Dendritic cell treated with granulocyte-macrophage colony-stimulating factor and Interleukin-4, amounts not matched to agents 40 ng/mL and 50 ng/mL, for 4 days (primary cell): ENCODE data around the gene EML3.
"Not testable (repeated sequence)": the region's sequence is repeated elsewhere in the genome, so short reads cannot be mapped to it uniquely, and the experiment has no call there.

Experiments used
- H3K27ac Mint-ChIP-seq: one replicate; pipeline ENCODE4 v1.8.0; 2022; ENCODE audit warnings: mild to moderate bottlenecking, mixed read lengths
- H3K27me3 Mint-ChIP-seq: one replicate; pipeline ENCODE4 v1.8.0; 2022; ENCODE audit warnings: mild to moderate bottlenecking, mixed read lengths
- H3K36me3 Mint-ChIP-seq: one replicate; pipeline ENCODE4 v1.8.0; 2022; ENCODE audit warnings: low read depth, mixed read lengths
- H3K4me1 Mint-ChIP-seq: one replicate; pipeline ENCODE4 v1.8.0; 2022; ENCODE audit warnings: low read depth, mixed read lengths
- H3K4me3 Mint-ChIP-seq: one replicate; pipeline ENCODE4 v1.8.0; 2022; ENCODE audit warnings: mild to moderate bottlenecking, moderate library complexity, mixed read lengths
- H3K9me3 Mint-ChIP-seq: one replicate; pipeline ENCODE4 v1.8.0; 2022; ENCODE audit warnings: mixed read lengths
- intact Hi-C: fragments of 100-400 bp; cut with micrococcal nuclease; formaldehyde crosslinking; loops from one replicate; pipeline ENCODE4 v1.15.0; 2022

The EML3 gene, protein sequence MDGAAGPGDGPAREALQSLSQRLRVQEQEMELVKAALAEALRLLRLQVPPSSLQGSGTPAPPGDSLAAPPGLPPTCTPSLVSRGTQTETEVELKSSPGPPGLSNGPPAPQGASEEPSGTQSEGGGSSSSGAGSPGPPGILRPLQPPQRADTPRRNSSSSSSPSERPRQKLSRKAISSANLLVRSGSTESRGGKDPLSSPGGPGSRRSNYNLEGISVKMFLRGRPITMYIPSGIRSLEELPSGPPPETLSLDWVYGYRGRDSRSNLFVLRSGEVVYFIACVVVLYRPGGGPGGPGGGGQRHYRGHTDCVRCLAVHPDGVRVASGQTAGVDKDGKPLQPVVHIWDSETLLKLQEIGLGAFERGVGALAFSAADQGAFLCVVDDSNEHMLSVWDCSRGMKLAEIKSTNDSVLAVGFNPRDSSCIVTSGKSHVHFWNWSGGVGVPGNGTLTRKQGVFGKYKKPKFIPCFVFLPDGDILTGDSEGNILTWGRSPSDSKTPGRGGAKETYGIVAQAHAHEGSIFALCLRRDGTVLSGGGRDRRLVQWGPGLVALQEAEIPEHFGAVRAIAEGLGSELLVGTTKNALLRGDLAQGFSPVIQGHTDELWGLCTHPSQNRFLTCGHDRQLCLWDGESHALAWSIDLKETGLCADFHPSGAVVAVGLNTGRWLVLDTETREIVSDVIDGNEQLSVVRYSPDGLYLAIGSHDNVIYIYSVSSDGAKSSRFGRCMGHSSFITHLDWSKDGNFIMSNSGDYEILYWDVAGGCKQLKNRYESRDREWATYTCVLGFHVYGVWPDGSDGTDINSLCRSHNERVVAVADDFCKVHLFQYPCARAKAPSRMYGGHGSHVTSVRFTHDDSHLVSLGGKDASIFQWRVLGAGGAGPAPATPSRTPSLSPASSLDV

DNA sequence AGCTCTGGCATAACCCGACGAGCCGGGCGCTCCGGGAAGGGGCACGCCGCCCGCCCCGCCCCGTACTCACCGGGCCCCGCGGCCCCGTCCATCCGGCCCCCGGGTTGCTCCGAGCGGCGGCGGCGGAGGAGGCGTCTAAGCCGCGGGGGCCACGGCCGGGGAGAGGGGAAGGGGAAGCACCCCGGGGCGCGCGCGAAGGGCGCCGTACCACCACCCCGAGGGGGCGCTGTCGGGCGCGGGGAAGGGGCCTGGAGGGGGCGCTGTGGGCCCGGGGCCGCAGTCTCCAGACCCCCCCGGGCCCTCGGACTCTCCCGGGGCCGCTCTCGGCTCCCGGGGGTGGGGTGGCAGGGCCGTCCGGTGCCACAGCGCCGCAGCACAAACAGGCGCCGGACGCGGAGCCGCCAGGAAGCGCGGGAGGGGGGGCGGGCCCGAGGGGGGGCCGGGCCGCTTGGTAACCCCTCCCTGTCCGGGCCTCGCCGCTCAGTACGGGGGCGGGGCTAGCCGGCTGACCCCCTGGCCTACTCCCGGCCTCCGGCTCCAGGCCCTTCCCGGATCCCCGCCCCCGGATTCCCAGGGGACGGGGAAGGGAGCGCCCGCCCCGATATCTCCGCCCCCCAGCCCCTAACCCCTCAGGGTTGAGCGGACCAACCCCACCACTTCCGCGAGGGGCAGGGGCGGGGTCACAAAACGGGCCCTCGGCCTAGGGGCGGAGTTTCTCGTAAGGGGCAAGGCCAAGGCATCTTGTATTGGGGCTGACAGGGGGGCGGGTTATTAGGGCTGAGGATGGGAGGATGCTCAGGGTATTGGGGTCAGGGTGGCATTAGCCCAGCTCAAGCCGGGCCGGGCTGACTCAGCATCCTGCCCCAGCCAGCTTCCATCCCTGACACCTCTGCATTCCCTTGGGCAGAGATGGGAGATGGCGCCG is at the start of gene EML3, which contains the start of gene ROM1:
EML3 (minus strand) TSS at position 410 of the 925 bp plus-strand sequence; CDS start at position 92, 318 bp downstream.
ROM1 (plus strand) TSS at position 892 of the 925 bp plus-strand sequence; CDS start at position 917, 25 bp downstream.
- peak within 1 kb of the TSS; percentile 91 for H3K27ac Mint-ChIP-seq
- H3K36me3 Mint-ChIP-seq, result peaks cover 79% of the 10 kb centered on the region
- peak within 1 kb of the TSS; percentile 100 for H3K4me3 Mint-ChIP-seq
- intact Hi-C loops, result no loop called here
- peaks cover 56% of the 10 kb centered on the region for H3K4me1 Mint-ChIP-seq
- no peaks in the 10 kb centered on the region for H3K9me3 Mint-ChIP-seq
- no peaks in the 10 kb centered on the region for H3K27me3 Mint-ChIP-seq

GRCh38 chr11:62656796-62657429 is 44.3 kb upstream of the EML3 start:
- H3K27ac Mint-ChIP-seq, result no peak overlapping the region
- no peak overlapping the region for H3K4me3 Mint-ChIP-seq
- no peaks in the 10 kb centered on the region for H3K9me3 Mint-ChIP-seq
- H3K4me1 Mint-ChIP-seq, result peaks cover 13% of the 10 kb centered on the region
- intact Hi-C loops, result no loop called here
- peaks cover 8% of the 10 kb centered on the region for H3K36me3 Mint-ChIP-seq
- H3K27me3 Mint-ChIP-seq, result no peaks in the 10 kb centered on the region

DNA sequence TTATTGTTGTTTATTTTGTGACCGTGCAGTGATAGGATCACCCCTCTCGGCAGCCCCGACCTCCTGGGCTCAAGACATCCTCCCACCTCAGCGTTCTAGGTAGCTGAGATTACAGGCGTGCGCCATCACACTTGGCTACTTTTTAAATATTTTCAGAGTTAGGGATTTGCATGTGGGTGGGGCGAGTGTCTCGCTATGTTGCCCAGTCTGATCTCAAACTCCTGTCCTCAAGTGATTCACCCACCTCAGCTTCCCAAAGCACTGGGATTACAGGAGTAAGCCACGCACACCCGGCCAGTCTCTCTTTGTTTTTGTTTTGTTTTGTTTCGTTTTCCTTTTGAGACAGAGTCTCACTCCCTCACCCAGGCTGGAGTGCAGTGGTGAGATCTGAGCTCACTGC is 41.7 kb upstream of the EML3 start:
- no peaks in the 10 kb centered on the region for H3K27me3 Mint-ChIP-seq
- H3K27ac Mint-ChIP-seq, result peak overlapping the region; percentile 93
- H3K4me1 Mint-ChIP-seq, result peaks cover 18% of the 10 kb centered on the region
- H3K9me3 Mint-ChIP-seq, result no peaks in the 10 kb centered on the region
- H3K4me3 Mint-ChIP-seq, result peak overlapping the region; percentile 21
- intact Hi-C loops, result no loop called here
- peaks cover 24% of the 10 kb centered on the region for H3K36me3 Mint-ChIP-seq

GRCh38 chr11:62652161-62653006 is 39.8 kb upstream of the EML3 start:
- Mint-ChIP-seq H3K27me3 (no peaks in the 10 kb centered on the region), H3K9me3 (no peaks in the 10 kb centered on the region), H3K36me3 (peaks cover 43% of the 10 kb centered on the region), H3K27ac (peak overlapping the region; percentile 93), H3K4me3 (peak overlapping the region; percentile 96), H3K4me1 (peaks cover 26% of the 10 kb centered on the region)
- intact Hi-C loops, result loop anchor here (1.0 kb wide), 1 partner anchor 27 kb away; the partner anchor contains the start of gene UBXN1

DNA sequence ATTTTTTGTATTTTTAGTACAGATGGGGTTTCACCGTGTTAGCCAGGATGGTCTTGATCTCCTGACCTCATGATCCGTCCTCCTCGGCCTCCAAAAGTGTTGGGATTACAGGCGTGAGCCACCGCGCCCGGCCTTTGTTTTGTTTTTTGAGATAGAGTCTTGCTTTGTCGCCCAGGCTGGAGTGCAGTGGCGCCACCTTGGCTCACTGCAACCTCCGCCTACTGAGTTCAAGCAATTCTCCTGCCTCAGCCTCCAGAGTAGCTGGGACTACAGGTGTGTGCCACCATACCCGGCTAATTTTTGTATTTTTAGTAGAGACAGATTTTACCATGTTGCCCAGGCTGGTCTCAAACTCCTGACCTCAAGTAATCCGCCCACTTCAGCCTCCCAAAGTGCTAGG is 37.7 kb upstream of the EML3 start:
- intact Hi-C loops, H3K27me3 Mint-ChIP-seq, H3K9me3 Mint-ChIP-seq, H3K4me3 Mint-ChIP-seq: not testable (repeated sequence)
- Mint-ChIP-seq H3K27ac (peak overlapping the region; percentile 43), H3K36me3 (peaks cover 53% of the 10 kb centered on the region), H3K4me1 (peaks cover 41% of the 10 kb centered on the region)

DNA sequence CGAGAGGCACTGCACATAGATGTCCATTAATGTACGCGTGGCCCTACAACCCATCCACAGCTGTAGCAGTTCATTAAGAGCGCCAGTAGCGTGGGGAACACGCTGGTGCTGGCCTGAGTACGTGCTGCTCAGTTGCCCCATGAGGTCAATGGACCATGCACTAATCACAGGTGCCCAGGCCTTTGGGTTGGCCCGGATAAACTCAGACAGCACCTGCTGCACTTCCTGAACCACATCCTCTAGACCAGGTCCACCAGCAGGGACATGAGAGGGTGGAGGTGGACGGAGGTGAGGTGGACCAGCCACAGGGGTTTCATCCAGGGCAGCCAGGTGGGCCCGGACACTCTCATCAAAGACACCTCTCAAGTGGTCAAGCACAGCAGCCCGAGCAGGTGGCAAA is 36.9 kb upstream of the EML3 start:
- Mint-ChIP-seq H3K36me3 (peaks cover 56% of the 10 kb centered on the region), H3K9me3 (no peaks in the 10 kb centered on the region), H3K27me3 (no peaks in the 10 kb centered on the region), H3K27ac (no peak overlapping the region), H3K4me1 (peaks cover 48% of the 10 kb centered on the region), H3K4me3 (no peak overlapping the region)
- intact Hi-C loops, result no loop called here

DNA sequence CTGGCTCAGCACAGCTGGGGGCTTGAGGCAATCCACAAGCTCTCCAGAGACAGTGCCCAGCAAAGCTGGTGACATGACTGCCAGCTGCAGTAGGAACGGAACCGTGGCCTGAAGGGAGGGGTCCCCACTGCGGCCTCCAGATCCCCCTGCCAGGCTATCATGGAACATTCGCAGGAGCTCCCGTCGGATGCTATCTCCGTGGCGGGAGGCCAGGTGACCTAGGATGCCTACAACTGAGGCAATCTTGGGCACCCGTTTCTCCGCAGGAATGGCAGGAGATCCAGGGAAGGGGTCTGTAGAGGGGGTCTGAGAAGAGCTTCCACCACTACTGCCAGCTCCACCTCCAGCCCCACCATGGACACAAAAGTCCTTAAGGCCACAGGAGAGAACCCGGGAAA is 36.4 kb upstream of the EML3 start:
- H3K36me3 Mint-ChIP-seq, result peaks cover 61% of the 10 kb centered on the region
- no peak overlapping the region for H3K27ac Mint-ChIP-seq
- H3K4me1 Mint-ChIP-seq, result peaks cover 52% of the 10 kb centered on the region
- intact Hi-C loops, result no loop called here
- no peaks in the 10 kb centered on the region for H3K9me3 Mint-ChIP-seq
- no peak overlapping the region for H3K4me3 Mint-ChIP-seq
- no peaks in the 10 kb centered on the region for H3K27me3 Mint-ChIP-seq

DNA sequence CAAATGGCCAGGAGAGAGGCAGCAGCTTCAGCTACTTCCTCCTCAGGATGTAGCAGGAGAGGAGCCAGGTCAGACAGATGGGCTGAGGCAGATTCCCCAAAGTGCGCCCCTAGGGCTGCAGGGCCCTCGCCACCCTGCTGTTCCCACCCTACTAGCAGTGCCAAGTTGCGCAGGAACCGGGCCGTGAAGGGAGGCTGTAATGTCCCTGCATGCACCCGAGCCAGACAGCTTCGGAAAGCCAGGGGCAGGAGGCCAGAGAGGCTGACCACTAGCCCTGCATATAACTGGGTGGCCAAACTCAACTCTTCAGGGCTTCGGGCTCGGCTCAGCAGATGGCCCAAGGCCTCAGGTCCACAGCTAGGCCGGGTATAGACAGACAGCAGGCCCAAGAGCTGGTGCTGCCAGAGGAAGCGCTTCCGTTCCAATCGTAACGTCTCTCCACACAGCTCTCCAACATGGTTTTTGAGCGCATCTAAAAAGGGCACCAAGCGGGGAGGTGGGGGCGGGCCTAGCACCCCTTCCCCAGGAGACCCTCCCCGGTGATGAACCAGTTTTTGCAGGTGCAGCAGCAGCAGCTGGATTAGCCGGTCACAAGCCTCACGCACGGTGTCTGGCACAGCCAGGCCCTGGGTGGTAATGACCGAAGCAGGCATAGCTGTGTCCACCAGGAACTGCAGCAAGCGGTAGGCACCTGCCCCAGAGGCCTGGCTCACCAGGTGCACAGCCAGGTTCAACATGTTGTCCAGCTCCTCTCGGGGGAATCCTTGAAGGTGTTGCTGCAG is 35.8 kb upstream of the EML3 start:
- H3K4me3 Mint-ChIP-seq, result no peak overlapping the region
- no peak overlapping the region for H3K27ac Mint-ChIP-seq
- intact Hi-C loops, result no loop called here
- H3K27me3 Mint-ChIP-seq, result no peaks in the 10 kb centered on the region
- H3K4me1 Mint-ChIP-seq, result peaks cover 48% of the 10 kb centered on the region
- no peaks in the 10 kb centered on the region for H3K9me3 Mint-ChIP-seq
- H3K36me3 Mint-ChIP-seq, result peaks cover 67% of the 10 kb centered on the region

GRCh38 chr11:62647609-62648005 is 35.0 kb upstream of the EML3 start:
- Mint-ChIP-seq H3K27ac (no peak overlapping the region), H3K27me3 (no peaks in the 10 kb centered on the region), H3K4me3 (no peak overlapping the region), H3K4me1 (peaks cover 46% of the 10 kb centered on the region), H3K9me3 (no peaks in the 10 kb centered on the region), H3K36me3 (peaks cover 69% of the 10 kb centered on the region)
- intact Hi-C loops, result no loop called here

DNA sequence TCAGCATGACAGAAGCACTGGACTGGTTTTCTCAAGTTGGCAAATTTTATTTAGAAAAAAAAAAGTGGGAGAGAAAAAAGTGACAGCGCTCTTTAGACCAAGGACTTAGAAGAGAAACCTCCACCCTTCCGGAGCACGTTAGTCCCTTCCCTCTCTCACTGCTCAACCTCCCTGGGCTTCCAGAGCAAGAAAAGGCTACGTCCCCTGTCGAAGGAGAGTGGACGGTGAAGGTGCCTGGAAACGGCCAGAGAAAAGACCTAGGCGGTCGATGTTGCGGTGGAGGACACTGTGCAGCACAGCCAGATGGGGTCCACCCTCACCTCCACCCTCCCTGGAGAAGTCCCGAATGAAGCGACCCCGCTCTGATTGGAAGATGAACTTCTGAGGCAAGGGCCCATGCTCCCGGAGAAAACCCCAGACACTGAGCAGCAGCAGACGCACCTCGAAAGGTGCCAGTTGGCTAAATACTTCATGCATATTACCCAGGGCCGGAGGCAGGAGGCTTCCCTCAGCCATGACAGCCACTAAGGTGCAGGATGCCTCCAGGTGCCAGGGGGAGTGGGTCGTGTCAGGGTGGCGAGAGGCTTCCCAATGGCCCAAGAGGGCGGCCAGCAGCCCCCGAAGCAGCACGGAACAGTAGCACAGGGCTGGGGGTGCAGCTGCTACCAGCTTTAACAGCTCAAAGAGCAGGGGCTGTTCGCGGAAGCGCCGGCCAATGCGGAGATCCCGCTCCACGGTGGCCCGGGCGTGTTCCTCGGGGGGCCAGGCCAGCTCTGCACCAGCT is 34.4 kb upstream of the EML3 start:
- Mint-ChIP-seq H3K27me3 (no peaks in the 10 kb centered on the region), H3K4me1 (peaks cover 40% of the 10 kb centered on the region), H3K9me3 (no peaks in the 10 kb centered on the region), H3K4me3 (peak overlapping the region; percentile 95), H3K27ac (peak overlapping the region; percentile 93), H3K36me3 (peaks cover 70% of the 10 kb centered on the region)
- intact Hi-C loops, result loop anchor here (1.0 kb wide), 1 partner anchor 46 kb away; the partner anchor contains the start of gene MTA2
